H1 (cell line): ENCODE measurements around the gene PYGL. TPM values are rescaled to one million over a fixed set of nuclear protein-coding genes. Genes with fewer than 3 reads are reported as not detected.

Source experiments
- CTCF ChIA-PET: fragments of 300-600 bp; sonication (Branson Sonifier 250); formaldehyde crosslinking; loops from one replicate; lab custom pipeline; 2021; ENCODE audit not compliant: partially characterized antibody; lab: Charles Lee
- POLR2A ChIA-PET: fragments of 300-600 bp; sonication (Branson Sonifier 250); formaldehyde crosslinking; loops from one replicate; lab custom pipeline; 2021; ENCODE audit warnings: inconsistent platforms; ENCODE audit not compliant: partially characterized antibody; lab: Charles Lee
- DNase-seq, 2 experiments: peaks; one replicate each; pipeline versions ENCODE4 v3.0.0 to v3.0.0-alpha.2; 2010 to 2022; ENCODE audit warnings: low spot score in 2 of 2, low read depth in 1 of 2, mixed read lengths in 1 of 2
- FAIRE-seq: peaks from 2 replicates; lab custom pipeline; 2011; peaks lifted over from hg19 to GRCh38; lab: Jason Lieb, UNC
- H2AFZ ChIP-seq: 2 replicates; pipeline ENCODE4 v1.8.1; 2012; ENCODE audit warnings: low read length, inconsistent platforms
- H2AK5ac ChIP-seq: 2 replicates; pipeline ENCODE4 v1.6.1; 2013; ENCODE audit warnings: low read depth, low read length
- H2BK120ac ChIP-seq: replicated peaks from 2 replicates; pipeline ENCODE3; 2013; ENCODE audit warnings: low read depth, low read length, inconsistent platforms
- H2BK12ac ChIP-seq: 2 replicates; pipeline ENCODE4 v1.6.1; 2013; ENCODE audit warnings: low read depth, low read length
- H2BK15ac ChIP-seq: 2 replicates; pipeline ENCODE4 v1.6.1; 2013; ENCODE audit warnings: low read length
- H2BK20ac ChIP-seq: 2 replicates; pipeline ENCODE4 v1.6.1; 2013; ENCODE audit warnings: low read length
- H2BK5ac ChIP-seq: 2 replicates; pipeline ENCODE4 v1.6.1; 2013; ENCODE audit warnings: low read depth, low read length
- H3K14ac ChIP-seq: 2 replicates; pipeline ENCODE4 v1.6.1; 2013; ENCODE audit warnings: inconsistent platforms; ENCODE audit not compliant: insufficient read length
- H3K18ac ChIP-seq: 2 replicates; pipeline ENCODE4 v1.6.1; 2013; ENCODE audit warnings: low read length; ENCODE audit errors: extremely low read depth
- H3K23ac ChIP-seq: 2 replicates; pipeline ENCODE4 v1.6.1; 2013; ENCODE audit warnings: inconsistent platforms; ENCODE audit not compliant: insufficient read length
- H3K23me2 ChIP-seq: 2 replicates; pipeline ENCODE4 v1.6.1; 2013; ENCODE audit warnings: low read depth, low read length
- H3K27ac ChIP-seq: 2 replicates; pipeline ENCODE4 v1.6.1; 2011; ENCODE audit warnings: low read depth, low read length, inconsistent platforms
- H3K27me3 ChIP-seq, 4 experiments: replicated peaks in 1 of 4; 1 replicate in 1 of 4; 2 replicates in 3 of 4; pipeline versions ENCODE4 v1.6.1 to v1.8.1; 2011 to 2013; ENCODE audit warnings: low read length in 3 of 4, mild to moderate bottlenecking in 3 of 4, inconsistent platforms in 2 of 4, mixed read lengths in 2 of 4, moderate library complexity in 1 of 4; ENCODE audit not compliant: control insufficient read depth in 3 of 4, insufficient read depth in 3 of 4; ENCODE audit errors: extremely low read depth in 1 of 4
- H3K36me3 ChIP-seq, 4 experiments: 2 replicates each; pipeline versions ENCODE4 v1.6.1 to v1.8.1; 2011 to 2013; ENCODE audit warnings: mild to moderate bottlenecking in 4 of 4, low read length in 3 of 4, moderate library complexity in 2 of 4, control low read depth in 1 of 4, inconsistent platforms in 1 of 4; ENCODE audit not compliant: insufficient read depth in 4 of 4, control insufficient read depth in 2 of 4
- H3K4ac ChIP-seq: replicated peaks from 2 replicates; pipeline ENCODE3; 2013; ENCODE audit warnings: low read length, low read depth, mixed read lengths, inconsistent platforms; ENCODE audit not compliant: insufficient read length
- H3K4me1 ChIP-seq, 4 experiments: replicated peaks in 1 of 4; 1 replicate in 1 of 4; 2 replicates in 3 of 4; pipeline versions ENCODE4 v1.6.1 to v1.8.1; 2011 to 2013; ENCODE audit warnings: low read length in 3 of 4, inconsistent platforms in 2 of 4, mixed read lengths in 1 of 4; ENCODE audit not compliant: insufficient read depth in 4 of 4, control insufficient read depth in 3 of 4
- H3K4me2 ChIP-seq, 2 experiments: 2 replicates each; pipeline versions ENCODE4 v1.6.1 to v1.8.1; 2011 to 2013; ENCODE audit warnings: low read depth in 2 of 2, low read length in 2 of 2, control low read depth in 1 of 2, inconsistent platforms in 1 of 2, mild to moderate bottlenecking in 1 of 2; ENCODE audit not compliant: insufficient read depth in 1 of 2
- H3K4me3 ChIP-seq, 4 experiments: fragments of 200-600, 300-600 bp in 1 of 4; sonication (generic), shearing (Covaris generic), sonication (Bioruptor Twin) in 1 of 4; 2 replicates each; pipeline versions ENCODE4 v1.5.1 to v1.8.1; 2011 to 2016; ENCODE audit warnings: low read length in 4 of 4, low read depth in 3 of 4, control low read depth in 2 of 4, inconsistent platforms in 2 of 4, mild to moderate bottlenecking in 2 of 4, mixed read lengths in 1 of 4, moderate library complexity in 1 of 4; ENCODE audit not compliant: insufficient read depth in 2 of 4; ENCODE audit errors: extremely low read depth in 1 of 4
- H3K56ac ChIP-seq: replicated peaks from 2 replicates; pipeline ENCODE3; 2013; ENCODE audit warnings: low read depth, mild to moderate bottlenecking, mixed read lengths, low read length, inconsistent platforms; ENCODE audit not compliant: insufficient read length
- H3K79me1 ChIP-seq: 2 replicates; pipeline ENCODE4 v1.6.1; 2013; ENCODE audit warnings: low read depth, low read length, control low read depth
- H3K79me2 ChIP-seq, 2 experiments: 2 replicates each; pipeline versions ENCODE4 v1.6.1 to v1.8.1; 2012 to 2013; ENCODE audit warnings: low read length in 2 of 2, mild to moderate bottlenecking in 2 of 2, inconsistent platforms in 1 of 2; ENCODE audit not compliant: insufficient read depth in 2 of 2, control insufficient read depth in 1 of 2
- H3K9ac ChIP-seq, 4 experiments: replicated peaks in 1 of 4; 1 replicate in 1 of 4; 2 replicates in 3 of 4; pipeline versions ENCODE4 v1.6.1 to v1.8.1; 2011 to 2013; ENCODE audit warnings: low read depth in 3 of 4, low read length in 3 of 4, control low read depth in 2 of 4, mild to moderate bottlenecking in 2 of 4, moderate library complexity in 2 of 4, inconsistent platforms in 1 of 4; ENCODE audit errors: extremely low read depth in 1 of 4
- H3K9me3 ChIP-seq, 2 experiments: 2 replicates each; pipeline versions ENCODE4 v1.6.1 to v1.8.1; 2012 to 2013; ENCODE audit warnings: mild to moderate bottlenecking in 2 of 2, moderate library complexity in 2 of 2, control low read depth in 1 of 2, inconsistent platforms in 1 of 2, low read depth in 1 of 2, low read length in 1 of 2, mixed read lengths in 1 of 2; ENCODE audit not compliant: insufficient read depth in 2 of 2
- H4K20me1 ChIP-seq, 2 experiments: replicated peaks in 1 of 2; 2 replicates each; pipeline versions ENCODE3 to v1.8.1; 2011 to 2013; ENCODE audit warnings: inconsistent platforms in 2 of 2, low read length in 2 of 2, mild to moderate bottlenecking in 1 of 2; ENCODE audit not compliant: insufficient read depth in 2 of 2, control insufficient read depth in 1 of 2
- H4K5ac ChIP-seq: 2 replicates; pipeline ENCODE4 v1.6.1; 2013; ENCODE audit warnings: low read length, low read depth, mixed read lengths, inconsistent platforms; ENCODE audit not compliant: insufficient read length
- H4K8ac ChIP-seq: 2 replicates; pipeline ENCODE4 v1.8.0; 2013; ENCODE audit warnings: mild to moderate bottlenecking, moderate library complexity, low read length, inconsistent platforms; ENCODE audit not compliant: insufficient read depth; ENCODE audit errors: extremely low read depth
- H4K91ac ChIP-seq: replicated peaks from 2 replicates; pipeline ENCODE3; 2013; ENCODE audit warnings: low read length, mixed read lengths, inconsistent platforms; ENCODE audit not compliant: insufficient read length
- BCL11A ChIP-seq, 2 experiments: IDR thresholded peaks; one replicate each; pipeline ENCODE4 v1.6.1; 2011; ENCODE audit warnings: low read depth in 2 of 2, low read length in 2 of 2, mild to moderate bottlenecking in 2 of 2
- CBX8 ChIP-seq: fragments of 300-800, 300-1000 bp; sonication (generic); IDR thresholded peaks from 2 replicates; pipeline ENCODE4 v1.7.1; 2016; ENCODE audit warnings: low read depth, low read length, borderline replicate concordance
- EGR1 ChIP-seq: IDR thresholded peaks from 2 replicates; pipeline ENCODE4 v1.6.1; 2011; ENCODE audit warnings: low read depth, low read length, borderline replicate concordance
- KDM1A ChIP-seq: fragments of 200-600, 300-600 bp; sonication (generic); IDR thresholded peaks from 2 replicates; pipeline ENCODE4 v1.7.1; 2016; ENCODE audit warnings: mild to moderate bottlenecking, low read length, borderline replicate concordance
- NRF1 ChIP-seq: IDR thresholded peaks from 2 replicates; pipeline ENCODE4 v1.6.1; 2011; ENCODE audit warnings: mild to moderate bottlenecking, low read depth, low read length, improper control_type of control experiment
- RFX5 ChIP-seq: IDR thresholded peaks from 2 replicates; pipeline ENCODE4 v1.6.1; 2011; ENCODE audit warnings: low read depth, low read length, improper control_type of control experiment, borderline replicate concordance
- RNF2 ChIP-seq: fragments of 200-900, 300-1000 bp; sonication (generic); IDR thresholded peaks from 2 replicates; pipeline ENCODE4 v1.7.1; 2016; ENCODE audit warnings: borderline replicate concordance, low read depth, mild to moderate bottlenecking, antibody characterized with exemption, low read length; ENCODE audit not compliant: poor library complexity, severe bottlenecking; ENCODE audit errors: missing control alignments
- RXRA ChIP-seq: IDR thresholded peaks from 2 replicates; pipeline ENCODE4 v1.6.1; 2011; ENCODE audit warnings: low read depth, mild to moderate bottlenecking, low read length, moderate library complexity; ENCODE audit not compliant: insufficient read depth
- SIX5 ChIP-seq: IDR thresholded peaks from 2 replicates; pipeline ENCODE4 v1.6.1; 2011; ENCODE audit warnings: mild to moderate bottlenecking, low read depth, low read length
- TEAD4 ChIP-seq: IDR thresholded peaks from 2 replicates; pipeline ENCODE4 v1.6.1; 2012; ENCODE audit warnings: low read depth, low read length, inconsistent platforms, mixed read lengths
- WGBS, 2 experiments: shearing (Covaris generic) in 1 of 2; methylation state at CpG; one replicate each; pipeline versions ENCODE4 v1.1.6 to v1.1.7; 2013 to 2015; ENCODE audit warnings: low lambda C conversion rate in 2 of 2, mixed read lengths in 2 of 2, inconsistent platforms in 1 of 2, low coverage in 1 of 2, missing lambda C conversion rate in 1 of 2; ENCODE audit not compliant: insufficient replicate concordance in 2 of 2, insufficient coverage in 1 of 2, insufficient read length in 1 of 2; ENCODE audit errors: extremely low coverage in 1 of 2, missing lambda C conversion rate in 1 of 2; 5-methylcytosine and 5-hydroxymethylcytosine counted together
- polyA plus RNA-seq, 7 experiments: library from polyadenylated mRNA; depleted of rRNA in 3 of 7; stranded (reverse) in 5 of 7; unstranded in 2 of 7; fragments of >200 nt in 5 of 7; fragments of 200-250 nt in 2 of 7; gene quantifications; 1 replicate in 5 of 7; 2 replicates in 1 of 7; 4 replicates in 1 of 7; pipeline versions ENCODE4 v1.2.1 to v1.2.3, GENCODE V29; 2011 to 2013; ENCODE audit warnings: missing spikeins in 2 of 7, mixed read lengths in 2 of 7
- total RNA-seq: library from RNA; stranded (reverse); fragmentation: NEBNext Ultra II Directional; extraction: Animal tissue kit (Norgen Biotek cat#: 25700); gene quantifications from 2 replicates; pipeline ENCODE4 v1.2.1, GENCODE V29; 2021
- TF ChIP-seq, protein P1 (sequence below): IDR thresholded peaks from 2 replicates; pipeline ENCODE4 v1.6.1; 2012; ENCODE audit warnings: inconsistent platforms
- TF ChIP-seq, protein P2 (sequence below): IDR thresholded peaks from 2 replicates; pipeline ENCODE4 v1.6.1; 2011; ENCODE audit warnings: low read length, improper control_type of control experiment

Gene PYGL
- total and polyA plus RNA-seq, 2 of the 8 experiments (the other 6 are each of a cell fraction or from before 2014, with no cell fraction given), result 26.1 to 50.5 TPM

DNA sequence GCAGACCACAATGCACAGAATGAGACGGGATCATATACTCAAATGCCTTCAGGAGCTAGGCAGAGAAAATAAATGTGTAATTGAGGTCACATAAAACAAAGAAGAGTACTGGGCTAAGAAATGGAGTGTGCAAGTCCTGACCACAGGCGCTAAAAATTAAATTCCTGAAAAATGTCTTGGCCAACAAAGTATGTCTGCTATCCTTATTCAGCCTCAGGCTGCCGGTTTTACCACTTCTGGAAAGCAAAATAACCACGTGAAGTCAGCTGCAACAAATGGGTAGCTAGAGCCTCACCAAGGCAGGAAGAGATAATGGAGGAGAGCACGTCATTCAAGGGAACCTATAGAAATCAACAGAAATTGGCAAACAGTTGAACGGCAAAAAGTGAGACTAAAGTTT lies 3.1 kb downstream of the PYGL start:
- Histone ChIP-seq H3K56ac (no peak overlapping the region), H2BK20ac (no peak overlapping the region), H2AK5ac (no peak overlapping the region), H3K23ac (no peak overlapping the region), H3K79me1 (peaks cover 2% of the 10 kb centered on the region; the same call in 1 of the 2 replicates), H2AFZ (no peak overlapping the region), H4K5ac (no peak overlapping the region), H3K9me3 (no peaks in the 10 kb centered on the region), H3K23me2 (peaks cover 18% of the 10 kb centered on the region), H2BK5ac (no peak overlapping the region), H3K9ac (no peak overlapping the region), H3K18ac (no peak overlapping the region), H3K4ac (no peak overlapping the region), H4K20me1 (no peaks in the 10 kb centered on the region), H4K8ac (no peak overlapping the region), H3K36me3 (no peaks in the 10 kb centered on the region; a peak in 1 of 8 replicates), H3K27ac (no peak overlapping the region), H3K14ac (no peak overlapping the region), H3K4me1 (peaks cover 0 to 4% (median 1%) of the 10 kb centered on the region in 4 experiments; a peak in 4 of 7 replicates), H4K91ac (no peak overlapping the region), H3K4me2 (no peak overlapping the region), H3K79me2 (no peaks in the 10 kb centered on the region), H3K4me3 (no peak overlapping the region), H3K27me3 (0 out of 7 replicates have a peak, but pooled peaks cover 0 to 2% (median 0%) of the 10 kb centered on the region in 4 experiments), H2BK120ac (no peak overlapping the region), H2BK12ac (no peak overlapping the region), H2BK15ac (no peak overlapping the region)
- ChIA-PET CTCF (no interaction called here), POLR2A (no interaction called here)
- FAIRE-seq (no peak), DNase-seq (no peak)
- TF ChIP-seq RNF2, result no peak
- no peak for TF ChIP-seq EGR1
- TF ChIP-seq, protein P1, sequence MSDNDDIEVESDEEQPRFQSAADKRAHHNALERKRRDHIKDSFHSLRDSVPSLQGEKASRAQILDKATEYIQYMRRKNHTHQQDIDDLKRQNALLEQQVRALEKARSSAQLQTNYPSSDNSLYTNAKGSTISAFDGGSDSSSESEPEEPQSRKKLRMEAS, result no peak
- TF ChIP-seq CBX8, result no peak
- TF ChIP-seq RXRA, result no peak
- TF ChIP-seq SIX5, result no peak
- no peak for TF ChIP-seq TEAD4
- no peak for TF ChIP-seq BCL11A (IDR thresholded peaks at IDR 0.05; ENCODE audit: low read depth in 2 of 2, low read length in 2 of 2)
- TF ChIP-seq NRF1, result no peak
- TF ChIP-seq, protein P2, sequence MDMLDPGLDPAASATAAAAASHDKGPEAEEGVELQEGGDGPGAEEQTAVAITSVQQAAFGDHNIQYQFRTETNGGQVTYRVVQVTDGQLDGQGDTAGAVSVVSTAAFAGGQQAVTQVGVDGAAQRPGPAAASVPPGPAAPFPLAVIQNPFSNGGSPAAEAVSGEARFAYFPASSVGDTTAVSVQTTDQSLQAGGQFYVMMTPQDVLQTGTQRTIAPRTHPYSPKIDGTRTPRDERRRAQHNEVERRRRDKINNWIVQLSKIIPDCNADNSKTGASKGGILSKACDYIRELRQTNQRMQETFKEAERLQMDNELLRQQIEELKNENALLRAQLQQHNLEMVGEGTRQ, result no peak
- TF ChIP-seq KDM1A, result no peak
- TF ChIP-seq RFX5, result no peak
- WGBS, 2 experiments, result 70% methylated on average over 6 of the region's 6 CpGs; no CpG with 5 or more reads in 1 of the 2 experiments
